Measurements from ENCODE around the gene PLD5. TPM values are rescaled to one million over a fixed set of nuclear protein-coding genes. Genes with fewer than 3 reads are reported as not detected.
"Not testable (repeated sequence)": the region's sequence is repeated elsewhere in the genome, so short reads cannot be mapped to it uniquely, and the experiment has no call there.

The PLD5 gene
- total RNA-seq, 1 donor from 2014 or later: 0.06 TPM

DNA sequence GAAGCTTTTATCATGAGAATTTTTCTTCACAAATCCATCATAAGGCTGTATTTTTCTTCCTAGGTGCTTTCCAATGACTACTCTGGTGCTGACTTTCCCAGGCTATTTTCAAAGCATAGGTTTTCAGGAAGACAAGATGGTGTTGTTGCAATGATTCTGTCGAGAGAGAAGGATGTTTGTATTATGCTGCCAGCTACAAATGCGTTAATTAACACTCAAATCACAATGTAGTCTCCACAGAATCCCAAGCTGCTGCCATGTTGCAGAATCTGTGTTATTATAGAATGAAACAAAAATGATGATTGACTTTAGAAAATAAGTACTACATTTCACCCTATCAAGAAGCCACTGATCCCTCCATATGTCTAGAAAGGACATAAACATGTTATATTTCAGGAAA lies 346.1 kb downstream of the PLD5 start:
- DNase-seq (ENCODE audit: low spot score): no peak

GRCh38 chr1:242162140-242162539 lies 362.4 kb downstream of the PLD5 start:
- no peak for DNase-seq (ENCODE audit: low spot score)

- DNase-seq (ENCODE audit: low spot score): no peak
Measured at GRCh38 chr1:242147096-242147976, 377.2 kb downstream of the PLD5 start.

DNA sequence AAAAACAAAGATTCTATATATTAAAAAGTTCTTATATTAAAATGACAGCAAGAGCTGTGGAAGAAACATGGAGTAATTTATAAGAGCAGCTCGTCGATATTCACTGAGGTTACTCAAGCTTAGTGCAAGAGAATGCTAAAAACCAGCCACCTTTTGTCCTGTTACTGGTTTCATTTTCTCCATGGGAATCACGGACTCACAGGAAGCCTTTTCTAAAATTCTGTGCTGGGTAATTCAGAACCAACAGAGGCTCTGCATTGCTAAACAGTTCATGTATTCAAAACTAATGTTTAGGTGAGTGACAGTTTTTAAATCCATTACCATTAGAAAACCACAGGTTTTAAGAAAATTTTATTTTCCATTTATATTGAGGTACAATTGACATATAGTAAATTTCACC lies 377.8 kb downstream of the PLD5 start:
- DNase-seq (ENCODE audit: low spot score): no peak

- DNase-seq (ENCODE audit: low spot score): no peak
Measured at GRCh38 chr1:242140836-242141235, 383.7 kb downstream of the PLD5 start.

GRCh38 chr1:242139986-242140385 lies 384.5 kb downstream of the PLD5 start:
- DNase-seq (ENCODE audit: low spot score): no peak

- DNase-seq (ENCODE audit: low spot score): no peak
Measured at GRCh38 chr1:242139442-242139841, 385.1 kb downstream of the PLD5 start.

DNA sequence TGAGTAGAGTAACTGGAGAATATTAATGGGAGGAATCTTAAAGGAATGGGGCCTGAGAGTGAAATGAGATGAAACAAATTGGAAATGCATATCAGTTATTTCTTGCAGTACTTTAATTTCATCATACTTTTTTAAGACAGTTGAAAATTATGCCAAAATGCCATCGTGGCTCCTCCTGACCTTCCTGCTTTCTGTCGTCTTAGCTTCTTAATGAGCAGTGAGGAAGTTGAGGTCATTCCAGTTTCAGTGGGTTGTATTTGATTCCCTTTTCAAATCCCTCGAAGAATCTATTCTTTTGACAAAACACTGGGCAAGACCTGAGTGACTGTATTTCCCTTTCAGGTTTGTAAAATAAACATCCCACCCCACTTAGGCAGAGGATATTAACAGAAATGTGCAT lies 390.7 kb downstream of the PLD5 start:
- no peak for DNase-seq (ENCODE audit: low spot score)

- no peak for DNase-seq (ENCODE audit: low spot score)
Measured at GRCh38 chr1:242133351-242133750, 391.1 kb downstream of the PLD5 start.

- DNase-seq (ENCODE audit: low spot score): no peak
Measured at GRCh38 chr1:242132121-242132817, 392.2 kb downstream of the PLD5 start.

DNA sequence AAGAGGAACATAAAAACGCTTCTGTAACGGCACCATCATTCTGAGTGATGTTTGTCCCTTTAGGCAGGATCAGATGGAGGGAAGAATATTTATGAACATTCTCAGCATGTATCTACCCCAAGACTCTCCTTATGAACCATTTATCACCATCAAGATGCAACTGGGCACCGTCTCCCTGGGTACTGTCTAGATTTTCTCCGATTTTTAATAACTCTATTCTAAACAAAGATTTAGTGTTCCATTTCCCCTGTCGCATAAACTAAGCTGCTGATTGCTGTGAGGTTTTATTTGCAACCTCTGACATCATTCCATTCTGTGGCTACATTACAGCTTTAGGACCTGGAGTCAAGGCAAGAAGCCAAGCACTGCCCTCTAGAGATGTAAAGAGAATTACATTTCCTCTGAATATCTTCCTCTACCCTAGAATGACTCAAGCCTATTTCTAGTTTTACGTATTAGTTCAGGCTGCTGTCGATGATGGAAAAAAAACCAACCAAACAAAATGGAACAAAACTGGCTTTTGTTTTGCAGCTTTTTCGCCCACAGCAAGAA lies 395.5 kb downstream of the PLD5 start:
- DNase-seq (ENCODE audit: low spot score): no peak

GRCh38 chr1:242120432-242120831 lies 404.1 kb downstream of the PLD5 start:
- no peak for DNase-seq (ENCODE audit: low spot score)

GRCh38 chr1:242100921-242101320 lies 423.6 kb downstream of the PLD5 start:
- DNase-seq (ENCODE audit: low spot score): no peak

DNA sequence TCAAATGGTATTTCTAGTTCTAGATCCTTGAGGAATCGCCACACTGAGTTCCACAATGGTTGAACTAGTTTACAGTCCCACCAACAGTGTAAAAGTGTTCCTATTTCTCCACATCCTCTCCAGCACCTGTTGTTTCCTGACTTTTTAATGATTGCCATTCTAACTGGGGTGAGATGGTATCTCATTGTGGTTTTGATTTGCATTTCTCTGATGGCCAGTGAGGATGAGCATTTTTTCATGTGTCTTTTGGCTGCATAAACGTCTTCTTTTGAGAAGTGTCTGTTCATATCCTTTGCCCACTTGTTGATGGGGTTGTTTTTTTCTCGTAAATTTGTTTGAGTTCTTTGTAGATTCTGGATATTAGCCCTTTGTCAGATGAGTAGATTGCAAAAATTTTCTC lies 427.2 kb downstream of the PLD5 start:
- not testable (repeated sequence) for DNase-seq (ENCODE audit: low spot score)

DNA sequence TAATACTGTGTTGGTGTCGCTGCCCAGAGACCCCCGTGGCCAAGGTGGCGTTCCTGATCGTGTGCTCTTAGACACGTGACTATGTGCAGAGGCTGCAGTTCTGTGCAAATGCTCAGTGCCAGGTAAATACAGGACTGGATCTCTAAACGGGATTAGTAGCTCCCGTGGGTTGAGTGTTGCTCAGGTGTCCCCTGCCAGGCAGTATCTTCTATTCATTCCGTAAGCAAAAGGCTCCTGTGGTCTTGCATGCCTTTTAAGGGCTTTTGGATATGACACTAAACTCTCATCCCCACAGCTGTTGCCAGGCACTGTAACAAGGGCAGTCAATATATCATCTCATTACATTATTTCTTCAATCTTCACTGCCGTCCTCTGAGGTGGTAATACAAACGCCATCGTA lies 431.4 kb downstream of the PLD5 start:
- no peak for DNase-seq (ENCODE audit: low spot score)

DNA sequence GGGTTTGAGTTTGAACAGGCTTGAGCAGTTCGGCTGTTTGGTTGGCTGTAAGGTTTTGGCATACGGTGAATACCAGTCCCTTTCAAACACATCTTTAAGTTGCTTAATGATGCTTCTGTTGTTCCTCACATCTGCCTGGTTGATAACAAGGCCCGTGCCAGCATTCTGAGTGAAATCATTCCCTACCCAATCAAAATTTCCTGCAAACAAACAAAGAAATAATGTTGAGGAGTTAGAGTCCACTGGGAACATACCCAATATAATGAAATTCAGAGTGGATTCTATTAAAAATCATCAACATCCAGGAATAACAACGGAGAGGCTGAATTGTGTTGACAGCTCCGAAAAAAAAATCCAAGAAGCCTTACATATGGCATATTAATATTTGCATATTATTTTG lies 434.6 kb downstream of the PLD5 start:
- no peak for DNase-seq (ENCODE audit: low spot score)

- no peak for DNase-seq (ENCODE audit: low spot score)
Measured at GRCh38 chr1:242088875-242089274, 435.6 kb downstream of the PLD5 start.

GRCh38 chr1:242086706-242087105 lies 437.8 kb downstream of the PLD5 start:
- DNase-seq (ENCODE audit: low spot score): no peak

GRCh38 chr1:242086093-242086492 lies 438.4 kb downstream of the PLD5 start:
- no peak for DNase-seq (ENCODE audit: low spot score)

- DNase-seq (ENCODE audit: low spot score): no peak
Measured at GRCh38 chr1:242083742-242084141, 440.8 kb downstream of the PLD5 start.

DNA sequence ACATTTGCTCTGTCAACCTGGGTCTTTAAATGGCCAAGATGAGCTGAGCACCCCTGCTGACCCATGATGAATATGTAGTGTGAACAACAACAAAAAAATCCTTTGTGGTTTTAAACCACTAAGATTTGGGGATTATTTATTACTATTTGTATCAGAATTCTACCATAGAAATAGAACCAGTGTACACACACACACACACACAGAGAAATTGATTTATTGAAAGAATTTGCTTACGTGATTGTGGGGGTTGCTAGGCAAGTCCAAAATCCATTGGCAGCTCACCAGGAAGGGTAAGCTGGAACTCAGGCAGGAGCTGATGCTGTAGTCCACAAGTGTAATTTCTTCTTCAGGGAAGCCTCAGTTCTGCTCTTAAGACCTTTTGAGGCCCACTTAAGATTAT lies 443.1 kb downstream of the PLD5 start:
- DNase-seq (ENCODE audit: low spot score): no peak

- no peak for DNase-seq (ENCODE audit: low spot score)
Measured at GRCh38 chr1:242065813-242066212, 458.7 kb downstream of the PLD5 start.

GRCh38 chr1:242062271-242062670 lies 462.2 kb downstream of the PLD5 start:
- no peak for DNase-seq (ENCODE audit: low spot score)

Data from mucosa of gallbladder (tissue), 1 donor.